Prostate gland (tissue), 2 donors: ENCODE results near the gene MRM2. TPM values are rescaled to one million over a fixed set of nuclear protein-coding genes. Genes with fewer than 3 reads are reported as not detected.

Experiments
- DNase-seq: peaks from one replicate; pipeline ENCODE4 v3.0.0-alpha.2; 2019; ENCODE audit warnings: low spot score
- H3K27ac ChIP-seq, 2 donors: fragments of 200-600 bp; sonication (generic); 2 replicates each; pipeline ENCODE4 v1.5.1; 2017 to 2019
- H3K27me3 ChIP-seq: fragments of 200-600 bp; sonication (generic); replicated peaks from 2 replicates; pipeline ENCODE4 v1.5.1; 2019; ENCODE audit not compliant: insufficient read depth
- H3K36me3 ChIP-seq, 2 donors: fragments of 200-600 bp; sonication (generic); 1 replicate in 1 of 2; 2 replicates in 1 of 2; pipeline versions ENCODE4 v1.5.1 to v1.8.1; 2017 to 2019
- H3K4me1 ChIP-seq: fragments of 200-600 bp; sonication (generic); replicated peaks from 2 replicates; pipeline ENCODE4 v1.5.1; 2019
- H3K4me3 ChIP-seq, 2 donors: fragments of 200-600 bp; sonication (generic); 2 replicates each; pipeline ENCODE4 v1.5.1; 2017 to 2019
- H3K9me3 ChIP-seq: fragments of 200-600 bp; sonication (generic); 2 replicates; pipeline ENCODE4 v1.5.1; 2017
- POLR2A ChIP-seq: fragments of 450-650 bp; IDR thresholded peaks from one replicate; pipeline ENCODE4 v1.6.1; 2016; ENCODE audit warnings: antibody characterized with exemption, mild to moderate bottlenecking
- POLR2AphosphoS5 ChIP-seq: sonication (generic); formaldehyde crosslinking; IDR thresholded peaks from one replicate; pipeline ENCODE4 v1.6.1; 2017; ENCODE audit warnings: antibody characterized with exemption
- WGBS: methylation state at CpG from one replicate; pipeline ENCODE4 v1.1.5; 2018; 5-methylcytosine and 5-hydroxymethylcytosine counted together
- intact Hi-C: fragments of 100-400 bp; cut with DNase I; formaldehyde crosslinking; loops from one replicate; pipeline ENCODE4 v1.14.2; 2022
- total RNA-seq, 2 donors: library from RNA; depleted of rRNA; stranded (reverse); fragments of >200 nt; gene quantifications; one replicate each; pipeline ENCODE4 v1.1.0, GENCODE V29; 2016
- TF ChIP-seq, protein P1 (sequence below), 4 experiments: fragments of 200-600 bp in 2 of 4; fragments of 450-650 bp in 2 of 4; sonication (generic) in 2 of 4; IDR thresholded peaks; 1 replicate in 3 of 4; 2 replicates in 1 of 4; pipeline ENCODE4 v1.5.1; 2016 to 2019; ENCODE audit warnings: antibody characterized with exemption in 4 of 4, mild to moderate bottlenecking in 2 of 4, moderate library complexity in 2 of 4

Gene MRM2
- total RNA-seq, 2 donors from 2014 or later, result 21.8 to 23.0 TPM

- intact Hi-C loops, result no loop called here
- no peak overlapping the region for H3K27ac ChIP-seq
- 89% methylated on average over 14 of the region's 14 CpGs for WGBS
- H3K4me1 ChIP-seq, result no peaks in the 10 kb centered on the region
- no peaks in the 10 kb centered on the region for H3K9me3 ChIP-seq
- no peaks in the 10 kb centered on the region for H3K36me3 ChIP-seq
- H3K4me3 ChIP-seq, result no peak overlapping the region
- no peaks in the 10 kb centered on the region for H3K27me3 ChIP-seq
- TF ChIP-seq POLR2AphosphoS5 (no peak), POLR2A (no peak)
- TF ChIP-seq, protein P1, sequence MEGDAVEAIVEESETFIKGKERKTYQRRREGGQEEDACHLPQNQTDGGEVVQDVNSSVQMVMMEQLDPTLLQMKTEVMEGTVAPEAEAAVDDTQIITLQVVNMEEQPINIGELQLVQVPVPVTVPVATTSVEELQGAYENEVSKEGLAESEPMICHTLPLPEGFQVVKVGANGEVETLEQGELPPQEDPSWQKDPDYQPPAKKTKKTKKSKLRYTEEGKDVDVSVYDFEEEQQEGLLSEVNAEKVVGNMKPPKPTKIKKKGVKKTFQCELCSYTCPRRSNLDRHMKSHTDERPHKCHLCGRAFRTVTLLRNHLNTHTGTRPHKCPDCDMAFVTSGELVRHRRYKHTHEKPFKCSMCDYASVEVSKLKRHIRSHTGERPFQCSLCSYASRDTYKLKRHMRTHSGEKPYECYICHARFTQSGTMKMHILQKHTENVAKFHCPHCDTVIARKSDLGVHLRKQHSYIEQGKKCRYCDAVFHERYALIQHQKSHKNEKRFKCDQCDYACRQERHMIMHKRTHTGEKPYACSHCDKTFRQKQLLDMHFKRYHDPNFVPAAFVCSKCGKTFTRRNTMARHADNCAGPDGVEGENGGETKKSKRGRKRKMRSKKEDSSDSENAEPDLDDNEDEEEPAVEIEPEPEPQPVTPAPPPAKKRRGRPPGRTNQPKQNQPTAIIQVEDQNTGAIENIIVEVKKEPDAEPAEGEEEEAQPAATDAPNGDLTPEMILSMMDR (IDR thresholded peaks at IDR 0.05), result no peak
- no peak for DNase-seq
Measured at GRCh38 chr7:2202361-2202761, 39.6 kb downstream of the MRM2 start.

DNA sequence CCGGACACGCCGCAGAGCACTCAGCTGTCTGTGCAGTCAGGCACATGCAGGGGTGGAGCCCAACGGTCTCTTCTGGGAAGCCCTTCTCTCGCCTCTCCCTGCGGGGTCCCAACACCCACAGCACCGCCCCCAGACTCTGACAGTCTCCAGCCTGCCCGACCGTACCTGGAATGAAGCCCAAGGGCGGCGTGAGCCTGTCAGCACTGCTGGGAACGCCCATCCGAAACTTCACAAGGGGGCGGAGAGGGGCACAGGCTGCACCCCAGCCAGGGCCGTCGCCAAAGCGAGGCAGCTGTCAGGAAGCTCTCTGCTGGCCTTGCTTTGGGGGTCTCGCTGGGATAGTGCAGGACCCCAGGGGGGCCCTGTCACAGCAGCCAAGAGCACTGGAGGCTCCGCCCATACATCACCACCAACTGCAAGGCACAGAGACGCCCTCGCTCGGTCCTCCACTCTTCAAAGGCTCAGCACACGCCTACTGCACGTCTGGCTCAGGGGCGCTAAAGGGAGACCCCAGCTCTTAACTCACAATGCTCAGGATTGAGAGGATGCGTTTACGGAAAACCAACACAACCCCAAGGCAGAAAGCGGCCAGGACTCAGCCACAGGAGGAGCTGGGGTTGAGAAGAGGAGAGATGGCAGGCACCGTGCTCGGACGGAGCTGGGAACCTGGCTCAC, 40.2 kb downstream of the MRM2 start:
- Histone ChIP-seq H3K36me3 (no peaks in the 10 kb centered on the region), H3K4me1 (peaks cover under 1% of the 10 kb centered on the region), H3K27ac (no peak overlapping the region), H3K27me3 (no peaks in the 10 kb centered on the region), H3K4me3 (no peak overlapping the region), H3K9me3 (no peaks in the 10 kb centered on the region)
- no peak for DNase-seq
- intact Hi-C loops, result no loop called here
- TF ChIP-seq, protein P1 (IDR thresholded peaks at IDR 0.05), result no peak
- TF ChIP-seq POLR2A, result no peak
- no peak for TF ChIP-seq POLR2AphosphoS5
- WGBS, result 80% methylated on average over 26 of the region's 31 CpGs

GRCh38 chr7:2201128-2201527, 40.9 kb downstream of the MRM2 start:
- H3K9me3 ChIP-seq, result no peaks in the 10 kb centered on the region

GRCh38 chr7:2200584-2200980, 41.4 kb downstream of the MRM2 start:
- intact Hi-C loops, result no loop called here
- no peak overlapping the region for H3K4me3 ChIP-seq
- H3K9me3 ChIP-seq, result no peaks in the 10 kb centered on the region
- WGBS, result 93% methylated on average over 18 of the region's 18 CpGs
- H3K36me3 ChIP-seq, result no peaks in the 10 kb centered on the region
- TF ChIP-seq POLR2AphosphoS5, result no peak
- TF ChIP-seq, protein P1 (IDR thresholded peaks at IDR 0.05), result no peak
- no peak for TF ChIP-seq POLR2A
- H3K27ac ChIP-seq, result no peak overlapping the region
- no peak for DNase-seq
- no peaks in the 10 kb centered on the region for H3K27me3 ChIP-seq
- peaks cover 10% of the 10 kb centered on the region for H3K4me1 ChIP-seq

More at GRCh38 chr7:2201128-2201527, 40.9 kb downstream of the MRM2 start:
- intact Hi-C loops, result no loop called here
- no peak overlapping the region for H3K4me3 ChIP-seq
- H3K36me3 ChIP-seq, result no peaks in the 10 kb centered on the region
- TF ChIP-seq POLR2A (no peak), POLR2AphosphoS5 (no peak)
- TF ChIP-seq, protein P1 (IDR thresholded peaks at IDR 0.05), result no peak
- H3K27me3 ChIP-seq, result no peaks in the 10 kb centered on the region
- peaks cover 6% of the 10 kb centered on the region for H3K4me1 ChIP-seq
- 95% methylated on average over 9 of the region's 10 CpGs for whole genome bisulfite sequencing
- no peak overlapping the region for H3K27ac ChIP-seq
- DNase-seq, result no peak

DNA sequence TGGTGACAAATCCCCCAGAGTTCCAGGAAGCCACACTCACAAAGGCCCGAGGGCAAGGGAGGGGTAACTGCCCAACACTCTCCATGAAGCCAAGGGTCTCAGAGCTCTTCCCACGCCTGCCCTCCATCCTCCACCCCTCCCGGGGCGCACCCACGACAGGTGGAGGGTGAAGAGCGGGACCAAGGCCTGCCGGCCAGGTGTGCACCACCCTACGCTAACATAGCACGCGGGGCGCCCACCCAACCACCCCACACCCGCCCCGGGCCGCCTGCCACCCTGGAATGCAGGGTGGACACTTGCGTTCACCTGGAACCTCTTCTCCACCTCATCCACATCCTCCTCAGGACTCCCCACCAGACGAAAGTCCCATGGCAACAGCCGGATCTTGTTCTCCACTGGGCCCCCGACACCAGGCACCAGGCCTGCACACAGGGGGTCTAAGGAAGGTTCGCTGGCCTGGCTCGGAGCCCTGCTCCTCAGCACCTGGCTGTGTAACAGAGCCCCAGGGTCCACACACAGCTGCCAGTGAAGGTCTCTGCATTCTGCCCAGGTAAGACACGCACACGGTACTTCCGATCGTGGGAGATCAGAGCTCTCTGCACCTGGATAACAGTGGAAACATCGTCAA, 41.9 kb downstream of the MRM2 start:
- intact Hi-C loops, result no loop called here
- no peak overlapping the region for H3K27ac ChIP-seq
- no peaks in the 10 kb centered on the region for H3K36me3 ChIP-seq
- H3K9me3 ChIP-seq, result no peaks in the 10 kb centered on the region
- WGBS, result 91% methylated on average over 25 of the region's 25 CpGs
- DNase-seq, result no peak
- H3K4me1 ChIP-seq, result peaks cover 10% of the 10 kb centered on the region
- TF ChIP-seq POLR2A (no peak), POLR2AphosphoS5 (no peak)
- TF ChIP-seq, protein P1 (IDR thresholded peaks at IDR 0.05), result no peak
- no peaks in the 10 kb centered on the region for H3K27me3 ChIP-seq
- no peak overlapping the region for H3K4me3 ChIP-seq
